ENCODE measurements around the gene SMIM44.
A peak's percentile ranks its signal among the peaks of the same experiment; 100 is the strongest.

The SMIM44 gene

DNA sequence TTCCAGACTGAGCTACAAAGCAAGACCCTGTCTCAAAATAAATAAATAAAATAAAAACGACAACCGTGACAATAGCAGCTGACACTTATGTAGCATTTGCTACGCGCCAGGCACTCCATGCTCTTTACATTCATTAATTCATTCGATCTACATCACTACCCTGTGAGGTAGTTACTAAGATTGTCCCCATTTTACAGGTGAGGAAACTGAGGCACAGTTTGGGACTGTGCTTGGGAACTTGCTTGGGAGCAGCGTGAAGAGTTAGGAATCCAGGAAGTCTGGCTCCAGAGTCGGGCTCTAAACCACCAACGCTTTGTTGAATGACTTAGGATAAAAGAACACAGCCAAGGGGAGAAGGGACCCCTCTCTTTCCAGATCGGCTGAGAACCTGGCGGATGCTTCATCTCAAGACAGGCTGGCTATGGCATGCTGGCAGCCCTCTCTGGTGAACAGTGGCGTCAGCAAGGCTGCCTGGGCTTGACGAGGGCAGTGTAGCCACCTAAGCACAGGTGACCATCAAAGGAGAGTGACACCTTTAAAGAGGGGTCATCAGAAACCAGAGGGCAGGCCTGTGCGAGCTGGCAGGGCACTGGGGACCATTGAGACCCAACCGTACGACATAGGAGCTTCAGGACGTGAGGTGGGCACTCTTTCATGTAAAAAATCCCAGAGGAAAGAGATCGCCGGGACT lies 16.6 kb upstream of the SMIM44 start:
- no peak for DNase-seq

DNA sequence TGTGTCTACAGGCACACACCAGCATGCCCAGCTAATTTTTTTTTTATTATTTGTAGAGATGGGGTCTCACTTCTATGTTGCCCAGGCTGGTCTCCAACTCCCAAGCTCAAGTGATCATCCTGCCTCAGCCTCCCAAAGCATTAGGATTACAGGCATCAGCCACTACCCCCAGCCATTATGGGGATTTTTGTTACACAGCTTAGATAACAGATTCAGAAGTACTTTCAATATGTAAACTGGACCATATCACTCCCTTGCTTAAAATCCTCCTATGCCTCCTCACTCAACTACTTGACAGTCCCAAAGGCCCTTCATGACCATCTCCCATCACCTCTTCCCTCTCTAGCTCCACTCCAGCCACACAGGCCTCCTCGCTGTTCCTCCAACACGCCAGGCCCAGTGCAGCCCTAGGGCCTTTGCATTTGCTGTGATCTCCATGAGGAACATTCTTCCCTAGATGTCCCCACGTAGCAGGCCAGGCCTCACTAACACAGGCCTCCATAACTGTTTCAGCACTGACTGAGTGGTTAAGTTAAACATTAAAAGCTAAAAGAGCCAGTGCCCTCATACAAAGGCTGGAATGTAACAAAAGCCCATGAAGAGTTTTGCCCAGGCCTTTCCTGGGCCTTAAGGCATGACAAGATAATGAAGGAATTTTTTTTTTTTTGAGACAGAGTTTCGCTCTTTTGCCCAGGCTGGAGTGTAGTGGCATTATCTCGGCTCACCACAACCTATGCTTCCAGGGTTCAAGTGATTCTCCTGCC lies 14.7 kb upstream of the SMIM44 start:
- no peak for DNase-seq

DNA sequence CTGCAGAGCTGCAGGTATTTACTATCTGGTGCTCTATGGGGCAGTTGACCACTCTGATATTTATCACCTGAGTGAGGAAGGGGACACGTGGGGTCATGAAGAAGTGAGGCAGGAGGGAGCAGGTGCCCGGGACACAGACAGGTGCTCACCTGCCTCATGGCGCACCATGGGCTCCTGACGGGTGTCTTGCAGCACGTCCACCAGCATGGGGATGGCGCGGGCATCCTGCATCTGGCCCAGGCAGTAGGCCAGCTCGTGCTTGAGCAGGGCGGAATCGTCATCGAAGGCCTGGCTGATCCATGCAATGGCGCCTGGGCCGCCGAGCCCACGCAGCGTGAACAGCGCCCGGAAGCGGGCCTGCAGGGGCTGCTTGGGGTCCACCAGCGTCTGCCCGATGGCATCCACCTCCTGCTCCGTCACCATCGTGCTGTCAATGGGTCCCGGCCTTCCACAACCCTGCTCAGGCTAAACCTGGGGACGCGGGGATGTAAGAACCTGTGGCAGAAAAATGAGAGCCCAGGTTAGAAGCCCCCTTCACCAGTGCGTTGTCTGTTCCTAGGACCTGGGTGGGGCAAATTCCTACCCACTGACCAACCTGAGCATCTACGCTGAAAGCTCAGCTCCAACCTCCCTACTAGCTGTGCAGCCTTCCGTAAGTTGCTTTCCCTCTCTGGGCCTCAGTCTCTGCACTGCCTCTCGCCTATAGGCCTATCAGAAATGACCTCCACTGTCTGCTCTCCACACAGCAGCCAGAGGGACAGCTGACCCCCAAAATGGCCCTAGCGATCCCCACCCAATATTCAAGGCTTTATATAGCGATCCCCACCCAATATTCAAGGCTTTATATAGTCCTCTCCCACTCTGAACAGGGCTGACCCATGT lies 13.4 kb upstream of the SMIM44 start:
- DNase-seq = no peak

DNA sequence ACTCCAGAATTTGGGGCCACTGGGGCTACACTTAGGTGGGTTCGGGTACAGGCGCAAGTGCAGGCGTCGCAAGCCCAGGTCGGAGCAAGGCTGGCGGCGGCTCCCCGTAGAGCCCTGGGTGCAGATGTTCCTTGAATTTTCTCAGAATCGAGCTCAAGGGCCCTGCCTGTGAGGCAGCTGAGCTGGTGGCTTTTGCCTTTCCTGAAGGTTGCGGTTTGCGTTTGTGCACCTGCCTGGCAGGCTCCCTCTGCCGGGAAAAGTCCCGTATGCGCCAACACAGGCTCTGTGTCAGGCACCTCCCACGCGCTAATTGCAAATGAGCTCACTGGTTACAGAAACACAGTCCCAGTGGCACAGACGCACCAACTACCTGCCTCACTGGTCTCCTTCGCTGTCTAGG lies 11.3 kb upstream of the SMIM44 start:
- DNase-seq = peak; percentile 65

DNA sequence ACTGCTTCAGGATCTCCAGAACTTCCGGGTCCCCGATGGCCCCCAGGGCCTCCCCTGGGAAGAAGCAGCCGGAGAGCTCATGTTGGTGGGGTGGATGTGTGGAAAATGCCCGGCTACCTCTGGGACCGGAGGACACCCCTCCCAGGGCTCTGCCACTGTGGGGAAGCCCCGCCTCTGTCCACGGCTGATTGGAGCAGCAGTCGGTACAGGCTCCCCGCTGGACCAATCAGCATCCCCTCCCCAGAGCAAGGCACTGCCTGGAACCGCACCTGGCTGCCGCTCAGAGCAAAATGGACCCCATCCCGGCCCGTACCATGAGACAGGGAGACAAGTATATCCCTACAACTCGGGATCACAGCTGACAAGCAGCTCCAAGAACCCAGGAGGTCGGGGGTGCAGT lies 10.8 kb upstream of the SMIM44 start:
- DNase-seq = peak; percentile 47

DNA sequence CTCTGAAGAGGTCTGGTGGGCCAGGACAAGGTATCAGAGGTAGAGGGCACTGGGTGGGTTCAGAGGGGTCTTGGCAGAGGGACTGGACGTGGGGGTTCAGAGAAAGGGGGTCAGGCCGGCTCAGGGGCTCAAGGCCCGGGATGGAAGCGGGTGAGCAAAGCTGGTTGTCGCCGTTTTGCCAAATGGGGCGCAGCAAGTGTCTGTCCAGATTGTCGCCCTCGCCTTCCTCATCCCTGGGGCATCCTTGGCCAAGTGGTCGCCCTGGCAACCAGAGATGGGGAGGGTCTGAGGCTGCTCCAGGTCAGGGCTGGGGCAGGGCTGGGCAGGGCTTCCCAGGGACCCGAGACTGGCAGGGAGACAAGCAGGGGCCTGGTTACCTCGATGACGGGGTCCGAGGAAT lies 10.4 kb upstream of the SMIM44 start:
- no peak for DNase-seq

DNA sequence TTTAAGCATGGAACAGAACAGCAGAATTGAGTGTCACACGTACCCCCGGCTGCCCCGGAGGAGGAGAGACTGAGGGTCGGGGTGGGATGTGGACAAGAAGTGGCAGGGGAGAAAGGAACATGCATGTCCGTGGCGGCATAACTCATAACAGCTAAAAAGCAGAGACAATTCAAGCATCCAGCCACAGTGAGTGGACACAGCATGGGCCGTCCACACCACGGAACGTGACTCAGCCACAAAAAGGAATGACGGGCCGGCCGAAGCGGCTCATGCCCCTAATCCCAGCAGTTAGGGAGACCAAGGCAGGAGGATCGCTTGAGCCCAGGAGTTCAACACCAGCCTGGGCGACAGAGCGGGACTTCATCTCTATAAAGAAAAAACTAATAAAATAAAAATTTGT lies 9.7 kb upstream of the SMIM44 start:
- DNase-seq = no peak

DNA sequence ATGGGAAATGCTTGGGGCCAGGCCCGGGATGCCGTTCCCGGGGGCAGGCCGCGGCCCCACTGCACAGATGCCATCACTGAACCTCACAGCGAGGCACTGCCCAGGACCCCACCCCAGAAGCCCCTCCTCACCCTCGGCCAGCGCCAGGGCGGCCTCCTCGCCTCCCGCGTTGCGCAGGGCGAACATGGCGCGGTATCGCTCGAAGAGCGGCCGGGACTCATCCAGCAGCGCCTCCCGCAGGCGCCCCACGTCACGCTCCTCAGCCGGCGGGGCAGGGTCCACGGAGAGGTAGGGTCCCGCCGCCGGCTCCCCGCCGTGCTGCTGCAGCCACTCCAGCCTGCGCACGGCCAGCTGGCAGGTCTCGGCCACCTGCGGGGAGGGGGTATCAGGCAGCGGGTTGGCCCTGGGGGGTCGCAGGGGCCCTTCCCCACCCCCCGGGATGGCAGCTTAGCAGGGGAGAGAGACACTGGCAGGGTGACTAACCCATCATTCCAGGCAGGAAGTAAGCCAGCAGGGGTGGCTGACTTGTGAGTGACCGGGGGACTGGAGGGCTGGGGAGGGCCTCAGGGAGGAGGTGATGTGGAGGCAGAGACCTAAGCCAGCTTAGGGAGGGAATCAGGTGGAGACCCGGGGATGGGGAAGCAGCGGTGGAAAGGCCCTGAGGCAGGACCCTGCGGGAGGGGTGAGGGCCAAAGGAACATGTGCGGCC lies 9.0 kb upstream of the SMIM44 start:
- DNase-seq = no peak

DNA sequence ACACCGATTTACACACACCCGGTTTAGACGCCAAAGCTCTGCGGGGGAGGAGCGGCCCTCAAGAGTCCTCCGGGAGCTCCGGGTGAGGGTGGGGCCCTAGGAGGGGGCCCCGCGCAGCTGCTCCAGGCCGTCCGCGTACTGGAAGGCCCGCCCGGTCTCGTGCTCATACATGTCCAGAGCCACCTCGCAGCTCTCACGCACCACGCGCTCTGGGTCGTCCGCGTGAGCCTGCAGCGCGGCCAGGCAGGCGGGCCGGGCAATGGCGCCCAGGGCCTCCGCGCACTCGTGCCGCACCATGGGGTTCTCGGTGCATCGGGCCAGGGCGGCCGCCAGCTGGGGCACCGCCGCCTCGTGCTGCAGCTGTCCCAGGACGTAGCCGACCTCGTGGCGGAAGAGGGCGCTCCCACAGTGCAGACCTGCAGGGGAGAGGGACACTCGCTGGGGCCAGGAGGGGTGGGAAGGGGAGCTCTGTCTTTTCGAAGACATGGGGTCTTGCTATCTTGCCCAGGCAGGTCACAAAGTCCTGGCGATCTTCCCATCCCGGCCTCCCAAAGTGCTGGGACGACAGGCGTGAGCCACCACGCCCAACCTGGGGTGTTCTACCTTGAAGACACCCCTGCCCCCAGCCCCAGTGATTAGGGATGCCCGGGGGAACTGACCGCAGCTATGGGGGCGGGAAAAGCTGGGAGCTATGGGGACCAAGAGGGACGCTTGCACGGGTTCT lies 8.3 kb upstream of the SMIM44 start:
- DNase-seq = no peak

DNA sequence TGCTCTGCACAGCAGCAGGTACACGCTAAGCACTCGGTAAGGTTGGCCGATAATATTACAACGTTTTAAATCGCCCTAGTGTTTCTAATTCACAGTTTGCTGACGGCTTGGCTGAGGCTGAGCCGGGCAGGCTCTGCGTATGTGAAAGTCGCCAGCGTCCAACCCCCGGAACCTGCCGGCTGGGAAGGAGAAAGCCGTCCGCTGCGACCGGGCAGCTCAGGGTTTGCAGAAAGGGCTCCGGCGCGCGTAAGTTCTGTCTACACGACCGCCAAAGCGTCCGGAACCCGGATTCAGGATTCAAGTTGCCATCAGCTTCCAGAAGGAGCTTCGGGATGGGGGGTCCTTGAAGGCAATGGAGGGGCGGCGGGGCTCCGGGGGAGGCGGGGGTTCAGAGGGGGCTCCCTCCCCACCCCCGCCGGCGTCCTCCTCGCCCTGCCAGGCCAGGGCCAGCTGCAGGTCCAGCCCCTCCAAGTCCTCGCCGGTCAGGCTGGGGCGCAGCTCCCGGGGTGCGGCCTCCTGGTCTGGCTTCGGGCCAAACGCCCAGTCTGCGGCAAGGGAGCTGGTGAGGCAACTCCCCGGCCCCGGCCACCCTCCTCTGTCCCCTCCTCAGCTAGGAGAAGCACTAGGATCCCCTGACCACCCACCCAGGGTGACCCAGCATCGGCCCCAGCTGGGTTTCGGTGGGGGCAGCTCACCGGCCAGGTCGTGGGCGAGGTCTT lies 575 bp downstream of the SMIM44 start:
- DNase-seq = no peak

DNA sequence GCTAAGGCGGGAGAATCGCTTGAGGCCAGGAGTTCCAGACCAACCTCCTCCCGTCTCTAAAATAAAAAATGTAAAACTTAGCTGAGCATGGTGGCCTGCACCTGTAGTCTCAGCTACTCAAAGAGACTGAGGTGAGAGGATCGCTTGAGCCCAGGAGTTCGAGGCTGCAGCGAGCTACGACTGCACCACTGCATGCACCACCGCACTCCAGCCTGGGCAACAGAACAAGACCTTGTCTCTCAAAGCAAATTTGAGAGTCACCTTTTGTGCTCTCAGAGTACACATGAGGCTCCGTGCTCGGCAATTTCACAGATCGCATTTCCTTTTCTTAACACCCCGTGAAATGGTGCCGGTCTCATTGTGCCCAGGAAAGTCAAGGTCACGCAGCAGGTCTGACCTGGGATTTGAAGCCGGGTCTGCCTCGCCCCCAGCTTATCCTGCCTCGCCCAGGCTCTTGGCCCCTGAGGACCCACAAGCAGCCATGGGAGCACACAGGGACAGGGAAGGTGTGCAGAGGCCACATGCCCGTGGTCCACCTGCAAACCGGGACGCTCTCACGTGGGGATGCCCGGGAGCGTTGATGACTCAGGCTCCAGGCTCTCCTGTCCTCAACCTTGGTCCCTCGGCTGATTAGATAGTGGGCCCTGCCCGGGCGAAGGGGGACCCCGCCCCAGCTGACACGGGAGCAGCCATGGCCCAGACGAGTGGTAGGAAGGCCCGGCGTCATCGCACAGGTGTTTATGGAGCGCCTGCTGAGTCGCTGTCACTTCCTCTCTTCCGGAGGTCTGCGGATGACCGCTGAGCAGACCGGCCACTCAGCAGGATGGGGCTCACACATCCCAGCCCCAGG lies 1.8 kb downstream of the SMIM44 start:
- DNase-seq = no peak

DNA sequence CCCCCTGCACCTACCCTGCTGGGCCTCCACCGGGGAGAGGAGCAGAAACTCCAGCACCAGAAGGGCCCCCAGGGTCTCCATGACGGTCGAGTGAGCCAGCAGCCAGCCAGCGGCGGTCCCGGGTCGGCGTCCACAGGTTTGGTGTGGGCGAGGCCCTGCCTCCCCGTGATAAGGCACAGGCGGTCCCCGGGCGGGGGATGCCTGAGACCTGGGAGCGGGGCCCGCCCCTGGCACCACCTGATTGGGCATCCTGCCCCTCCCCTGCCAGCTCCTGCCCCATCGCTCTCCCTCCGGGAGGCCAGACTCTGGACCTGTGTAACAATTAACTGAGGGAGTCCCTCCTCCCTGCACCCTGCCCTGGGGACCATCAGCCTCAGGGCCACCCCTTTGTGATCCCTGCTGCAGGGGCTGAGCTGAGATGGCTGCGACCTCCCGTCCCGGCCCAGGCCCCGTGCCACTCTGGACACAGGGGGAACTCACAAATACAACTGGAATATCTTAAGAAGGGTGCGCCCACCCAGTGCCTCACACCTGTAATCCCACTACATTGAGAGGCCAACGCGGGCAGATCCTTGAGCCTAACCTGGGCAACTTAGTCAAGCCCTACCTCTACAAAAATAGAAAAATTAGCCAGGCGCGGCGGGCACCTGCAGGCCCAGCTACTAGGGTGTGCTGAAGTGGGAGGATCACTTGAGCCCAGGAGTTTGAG lies 2.7 kb downstream of the SMIM44 start, which contains the start of gene SMIM24:
Gene SMIM24, minus strand, starts transcription at position 143 of the 709 bp plus-strand sequence. Its CDS starts 62 bp downstream, at position 81.
- DNase-seq = no peak

DNA sequence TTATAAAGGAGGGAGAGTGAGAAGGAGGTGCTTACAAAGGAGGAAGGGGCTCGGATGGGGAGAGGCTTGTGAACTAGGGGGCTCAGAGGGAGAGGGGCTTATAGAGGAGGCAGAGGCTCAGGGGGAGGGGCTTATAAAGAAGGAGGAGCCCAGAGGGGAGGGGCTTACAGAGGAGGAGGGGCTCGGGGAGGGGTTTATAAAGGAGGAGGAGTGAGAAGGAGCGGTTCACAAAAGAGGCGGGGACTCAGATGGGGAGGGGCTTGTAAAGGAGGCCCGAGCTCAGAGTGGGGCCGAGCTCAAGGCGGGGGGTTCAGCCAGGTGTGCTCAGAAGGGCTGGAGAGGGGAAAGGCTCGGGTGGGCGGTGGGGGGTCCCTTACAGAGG lies 3.4 kb downstream of the SMIM44 start:
- peak; percentile 25 for DNase-seq

DNA sequence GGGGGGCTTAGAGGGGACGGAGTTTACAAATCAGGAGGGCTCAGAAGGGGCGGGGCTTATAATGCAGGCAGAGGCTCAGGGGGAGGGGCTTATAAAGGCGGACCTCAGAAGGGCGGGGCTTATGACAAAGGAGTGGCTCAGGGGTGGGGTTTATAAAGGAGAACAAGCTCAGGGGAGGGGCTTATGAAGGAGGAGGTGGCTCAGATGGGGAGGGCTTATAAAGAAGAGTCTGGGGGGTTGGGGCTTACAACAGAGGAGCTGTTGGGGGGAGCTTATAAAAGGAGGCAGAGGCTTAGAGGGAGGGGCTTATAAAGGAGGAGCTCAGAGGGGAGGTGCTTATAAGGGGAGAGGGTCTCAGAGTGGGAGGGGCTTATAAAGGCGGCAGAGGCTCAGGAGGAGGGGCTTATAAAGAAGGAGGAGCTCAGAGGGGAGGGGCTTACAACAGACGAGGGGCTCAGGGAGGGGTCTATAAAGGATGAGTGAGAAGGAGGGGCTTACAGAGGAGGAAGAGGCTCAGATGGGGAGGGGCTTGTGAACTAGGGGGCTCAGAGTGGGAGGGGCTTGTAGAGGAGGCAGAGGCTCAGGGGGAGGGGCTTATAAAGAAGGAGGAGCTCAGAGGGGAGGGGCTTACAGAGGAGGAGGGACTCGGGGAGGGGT lies 3.9 kb downstream of the SMIM44 start:
- DNase-seq = peak; percentile 33

DNA sequence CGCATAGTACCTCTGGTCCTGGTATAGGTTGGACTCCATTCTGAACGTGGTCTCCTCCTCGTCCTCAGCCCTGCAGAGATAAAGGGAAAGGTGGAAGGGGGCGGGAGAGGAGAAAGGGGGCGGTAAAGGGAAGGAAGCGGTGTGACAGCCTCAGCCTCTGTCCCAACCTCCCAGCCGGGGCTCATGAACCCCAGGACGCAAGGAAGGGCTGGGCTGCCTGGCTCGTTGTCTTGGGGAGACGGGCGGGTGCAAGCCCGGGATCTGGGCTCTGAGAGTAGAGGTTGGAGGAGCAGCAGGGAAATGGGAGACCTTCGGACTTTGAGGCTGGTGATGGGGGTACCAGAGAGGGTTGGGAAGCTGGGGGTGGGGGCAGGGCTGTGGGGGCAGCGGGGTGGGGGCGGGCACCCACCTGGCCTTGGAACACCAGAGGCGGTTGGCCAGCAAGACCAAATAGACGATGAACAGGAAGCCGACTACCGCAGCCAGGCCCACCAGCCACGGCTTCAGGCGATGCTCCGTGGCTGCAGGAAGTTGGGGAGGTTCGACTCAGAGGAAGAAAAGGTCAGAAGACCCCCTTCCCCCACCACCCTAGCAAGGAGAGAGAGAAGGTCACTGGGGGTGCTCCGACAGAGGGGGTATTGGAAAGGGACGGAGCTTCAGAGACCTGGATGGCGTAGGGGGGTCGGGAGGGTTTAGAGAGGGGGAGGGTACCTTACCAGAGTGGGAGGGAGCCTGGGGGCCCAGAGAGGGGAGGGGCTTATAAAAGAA lies 4.6 kb downstream of the SMIM44 start:
- DNase-seq = no peak

DNA sequence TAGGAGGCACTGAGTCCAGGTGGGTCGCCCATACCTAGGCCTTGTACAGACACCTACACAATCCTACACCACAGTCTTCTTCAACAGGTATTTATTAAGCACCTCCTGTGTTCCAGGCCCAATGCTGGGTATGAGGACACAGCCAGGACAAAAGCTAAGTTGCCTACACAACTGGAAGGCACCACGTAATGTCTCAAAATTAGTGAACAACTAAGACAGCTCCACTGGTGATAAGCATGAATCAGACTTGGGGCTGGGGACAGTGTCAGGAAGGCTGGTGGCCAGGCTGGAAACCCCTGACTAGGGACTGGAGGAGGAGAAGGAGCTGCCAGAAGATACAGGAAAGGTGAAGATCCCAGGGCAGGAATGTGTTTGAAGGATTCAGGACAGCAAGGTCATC lies 5.3 kb downstream of the SMIM44 start:
- no peak for DNase-seq

DNA sequence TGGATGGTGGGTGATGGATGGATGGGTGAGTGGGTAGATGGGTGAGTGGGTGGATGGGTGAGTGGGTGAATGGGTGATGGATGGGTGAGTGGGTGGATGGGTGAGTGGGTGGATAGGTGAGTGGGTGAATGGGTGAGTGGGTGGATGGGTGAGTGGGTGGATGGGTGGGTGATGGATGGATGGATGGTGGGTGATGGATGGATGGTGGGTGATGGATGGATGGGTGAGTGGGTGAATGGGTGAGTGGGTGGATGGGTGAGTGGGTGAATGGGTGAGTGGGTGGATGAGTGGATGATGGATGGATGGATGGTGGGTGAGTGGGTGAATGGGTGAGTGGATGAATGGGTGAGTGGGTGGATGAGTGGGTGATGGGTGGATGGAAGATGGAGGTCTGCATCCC lies 5.7 kb downstream of the SMIM44 start:
- DNase-seq = no peak

DNA sequence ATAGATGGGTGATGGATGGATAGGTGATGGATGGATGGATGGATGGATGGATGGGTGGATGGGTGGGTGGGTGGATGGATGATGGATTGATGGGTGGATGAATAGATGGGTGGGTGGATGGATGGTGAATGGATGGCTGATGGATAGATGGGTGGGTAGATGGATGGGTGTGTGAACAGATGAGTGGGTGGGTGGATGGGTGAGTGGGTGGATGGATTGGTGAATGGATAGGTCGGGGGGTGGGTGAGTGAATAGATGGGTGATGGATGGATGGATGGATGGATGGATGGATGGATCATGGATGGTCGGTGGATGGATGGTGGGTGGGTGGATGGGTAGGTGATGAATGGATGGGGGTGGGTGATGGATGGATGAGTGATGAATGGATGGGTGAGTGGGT lies 6.4 kb downstream of the SMIM44 start:
- no peak for DNase-seq

DNA sequence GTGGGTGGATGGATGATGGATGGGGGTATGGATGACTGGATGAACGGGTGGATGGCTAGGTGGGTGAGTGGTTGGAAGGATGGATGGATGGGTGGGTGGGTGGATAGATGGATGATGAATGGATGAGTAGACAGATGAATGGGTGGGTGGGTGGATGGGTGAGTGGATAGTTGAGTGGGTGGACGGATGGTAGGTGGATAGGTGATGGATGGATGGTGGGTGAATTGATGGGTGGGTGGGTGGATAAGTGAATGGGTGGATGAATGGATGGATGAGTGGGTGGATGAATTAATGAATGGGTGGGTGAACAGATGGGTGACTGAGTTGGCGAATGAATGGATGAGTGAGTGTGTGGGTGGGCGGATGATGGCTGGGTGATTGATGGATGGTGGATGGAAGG lies 7.8 kb downstream of the SMIM44 start:
- no peak for DNase-seq

All from stimulated activated CD4-positive, alpha-beta T cell treated with anti-CD3 and anti-CD28 coated beads, Interleukin-4, amount 100 ng/mL, for 1 hour (primary cell).